Measurements from ENCODE around the gene TBXAS1. TPM values are rescaled to one million over a fixed set of nuclear protein-coding genes. Genes with fewer than 3 reads are reported as not detected.
"Not testable (repeated sequence)": the region's sequence is repeated elsewhere in the genome, so short reads cannot be mapped to it uniquely, and the experiment has no call there.

Gene TBXAS1
- total RNA-seq, 2 experiments from 2014 or later: 3.6 to 5.1 TPM

GRCh38 chr7:139843211-139843537 lies 14.1 kb downstream of the TBXAS1 start:
- H3K27ac Mint-ChIP-seq: peak overlapping the region; percentile 26
- H3K36me3 Mint-ChIP-seq (ENCODE audit: low read depth); H3K9me3 Mint-ChIP-seq (ENCODE audit: low read depth); H3K4me3 Mint-ChIP-seq; POLR2A ChIA-PET; DNase-seq; H3K4me1 Mint-ChIP-seq; ATAC-seq; intact Hi-C loops (cut with DNase I, micrococcal nuclease); CTCF ChIA-PET; H3K27me3 Mint-ChIP-seq: not testable (repeated sequence)

GRCh38 chr7:139844779-139845442 lies 15.8 kb downstream of the TBXAS1 start:
- ChIA-PET POLR2A (no interaction called here), CTCF (interaction anchor here (0.9 kb wide), 1 partner anchor 242 kb away, joined by 4 read pairs; no protein-coding TSS in a partner anchor)
- H3K36me3 Mint-ChIP-seq (ENCODE audit: low read depth): no peaks in the 10 kb centered on the region
- H3K27me3 Mint-ChIP-seq: no peaks in the 10 kb centered on the region
- no peak overlapping the region for H3K4me3 Mint-ChIP-seq
- peaks cover 4% of the 10 kb centered on the region for H3K4me1 Mint-ChIP-seq
- ATAC-seq (no peak), DNase-seq (no peak)
- H3K27ac Mint-ChIP-seq: no peak overlapping the region
- intact Hi-C loops (cut with DNase I, micrococcal nuclease): no loop called here
- no peaks in the 10 kb centered on the region for H3K9me3 Mint-ChIP-seq (ENCODE audit: low read depth)

- H3K4me1 Mint-ChIP-seq: peaks cover 4% of the 10 kb centered on the region
- ChIA-PET CTCF (interaction anchor here (0.9 kb wide), 1 partner anchor 243 kb away, joined by 4 read pairs; no protein-coding TSS in a partner anchor), POLR2A (no interaction called here)
- no peaks in the 10 kb centered on the region for H3K27me3 Mint-ChIP-seq
- no peak overlapping the region for H3K27ac Mint-ChIP-seq
- ATAC-seq: no peak
- H3K36me3 Mint-ChIP-seq (ENCODE audit: low read depth): no peaks in the 10 kb centered on the region
- no peaks in the 10 kb centered on the region for H3K9me3 Mint-ChIP-seq (ENCODE audit: low read depth)
- intact Hi-C loops (cut with DNase I, micrococcal nuclease): no loop called here
- DNase-seq: no peak
- no peak overlapping the region for H3K4me3 Mint-ChIP-seq
Measured at GRCh38 chr7:139845443-139845805, 16.4 kb downstream of the TBXAS1 start.

- CTCF ChIA-PET: interaction anchor here (0.9 kb wide), 1 partner anchor 244 kb away, joined by 4 read pairs; no protein-coding TSS in a partner anchor
Measured at GRCh38 chr7:139846297-139846696, 17.2 kb downstream of the TBXAS1 start.

GRCh38 chr7:139848274-139848673 lies 19.2 kb downstream of the TBXAS1 start:
- CTCF ChIA-PET: interaction anchor here (0.7 to 1.0 kb wide), 2 partner anchors 163 to 201 kb away, joined by 3 read pairs; no protein-coding TSS in a partner anchor

More at GRCh38 chr7:139846297-139846696, 17.2 kb downstream of the TBXAS1 start:
- Mint-ChIP-seq H3K9me3 (ENCODE audit: low read depth) (no peaks in the 10 kb centered on the region), H3K27ac (no peak overlapping the region), H3K4me3 (no peak overlapping the region), H3K4me1 (peaks cover 4% of the 10 kb centered on the region), H3K36me3 (ENCODE audit: low read depth) (no peaks in the 10 kb centered on the region), H3K27me3 (no peaks in the 10 kb centered on the region)
- POLR2A ChIA-PET: no interaction called here
- ATAC-seq: no peak
- intact Hi-C loops (cut with DNase I, micrococcal nuclease): no loop called here
- DNase-seq: no peak

GRCh38 chr7:139850906-139851305 lies 21.8 kb downstream of the TBXAS1 start:
- no peak for DNase-seq
- H3K27me3 Mint-ChIP-seq: no peaks in the 10 kb centered on the region
- ChIA-PET POLR2A (interaction anchor here (0.5 kb wide), 1 partner anchor 16 kb away, joined by 5 read pairs; no protein-coding TSS in a partner anchor), CTCF (interaction anchor here (0.6 kb wide), 1 partner anchor 258 kb away, joined by 3 read pairs; no protein-coding TSS in a partner anchor)
- no peaks in the 10 kb centered on the region for H3K36me3 Mint-ChIP-seq (ENCODE audit: low read depth)
- intact Hi-C loops (cut with DNase I, micrococcal nuclease): no loop called here
- no peak overlapping the region for H3K4me3 Mint-ChIP-seq
- ATAC-seq: no peak
- H3K27ac Mint-ChIP-seq: no peak overlapping the region
- peaks cover 22% of the 10 kb centered on the region for H3K4me1 Mint-ChIP-seq
- peaks cover under 1% of the 10 kb centered on the region for H3K9me3 Mint-ChIP-seq (ENCODE audit: low read depth)

More at GRCh38 chr7:139848274-139848673, 19.2 kb downstream of the TBXAS1 start:
- no peaks in the 10 kb centered on the region for H3K9me3 Mint-ChIP-seq (ENCODE audit: low read depth)
- H3K4me3 Mint-ChIP-seq: no peak overlapping the region
- no peaks in the 10 kb centered on the region for H3K27me3 Mint-ChIP-seq
- H3K36me3 Mint-ChIP-seq (ENCODE audit: low read depth): no peaks in the 10 kb centered on the region
- H3K27ac Mint-ChIP-seq: no peak overlapping the region
- H3K4me1 Mint-ChIP-seq: no peaks in the 10 kb centered on the region
- ATAC-seq (no peak), DNase-seq (no peak)
- POLR2A ChIA-PET: no interaction called here
- intact Hi-C loops (cut with DNase I, micrococcal nuclease): no loop called here

GRCh38 chr7:139851770-139852481 lies 22.9 kb downstream of the TBXAS1 start:
- Mint-ChIP-seq H3K27ac (no peak overlapping the region), H3K9me3 (ENCODE audit: low read depth) (peaks cover 2% of the 10 kb centered on the region), H3K27me3 (no peaks in the 10 kb centered on the region), H3K36me3 (ENCODE audit: low read depth) (no peaks in the 10 kb centered on the region), H3K4me1 (peaks cover 26% of the 10 kb centered on the region), H3K4me3 (no peak overlapping the region)
- intact Hi-C loops (cut with DNase I, micrococcal nuclease): no loop called here
- DNase-seq: no peak
- ChIA-PET CTCF (interaction anchor here (0.7 to 1.2 kb wide), 4 partner anchors 14 to 103 kb away, joined by 3 to 4 read pairs (median 3); no protein-coding TSS in a partner anchor), POLR2A (no interaction called here)
- ATAC-seq: no peak

GRCh38 chr7:139852482-139852845 lies 23.4 kb downstream of the TBXAS1 start:
- intact Hi-C loops (cut with DNase I, micrococcal nuclease): no loop called here
- ATAC-seq (no peak), DNase-seq (no peak)
- no peak overlapping the region for H3K4me3 Mint-ChIP-seq
- H3K9me3 Mint-ChIP-seq (ENCODE audit: low read depth): peaks cover 2% of the 10 kb centered on the region
- no peaks in the 10 kb centered on the region for H3K27me3 Mint-ChIP-seq
- no peaks in the 10 kb centered on the region for H3K36me3 Mint-ChIP-seq (ENCODE audit: low read depth)
- H3K4me1 Mint-ChIP-seq: peaks cover 26% of the 10 kb centered on the region
- no peak overlapping the region for H3K27ac Mint-ChIP-seq
- POLR2A ChIA-PET: no interaction called here
- CTCF ChIA-PET: interaction anchor here (1.2 kb wide), 2 partner anchors 14 to 102 kb away, joined by 3 to 4 read pairs; no protein-coding TSS in a partner anchor

- H3K4me1 Mint-ChIP-seq: peaks cover 26% of the 10 kb centered on the region
- peaks cover 2% of the 10 kb centered on the region for H3K9me3 Mint-ChIP-seq (ENCODE audit: low read depth)
- H3K27me3 Mint-ChIP-seq: no peaks in the 10 kb centered on the region
- no peak overlapping the region for H3K27ac Mint-ChIP-seq
- POLR2A ChIA-PET: no interaction called here
- no peak overlapping the region for H3K4me3 Mint-ChIP-seq
- CTCF ChIA-PET: interaction anchor here (1.2 kb wide), 1 partner anchor 12 kb away, joined by 3 read pairs; no protein-coding TSS in a partner anchor
- intact Hi-C loops (cut with DNase I, micrococcal nuclease): no loop called here
- DNase-seq (no peak), ATAC-seq (no peak)
- no peaks in the 10 kb centered on the region for H3K36me3 Mint-ChIP-seq (ENCODE audit: low read depth)
Measured at GRCh38 chr7:139853506-139854123, 24.6 kb downstream of the TBXAS1 start.

- Mint-ChIP-seq H3K4me3 (no peak overlapping the region), H3K4me1 (peaks cover 26% of the 10 kb centered on the region), H3K36me3 (ENCODE audit: low read depth) (no peaks in the 10 kb centered on the region), H3K27me3 (no peaks in the 10 kb centered on the region), H3K27ac (peak overlapping the region; percentile 14), H3K9me3 (ENCODE audit: low read depth) (peaks cover 2% of the 10 kb centered on the region)
- ATAC-seq (no peak), DNase-seq (no peak)
- CTCF ChIA-PET: no interaction called here
- POLR2A ChIA-PET: no interaction called here
- intact Hi-C loops (cut with DNase I, micrococcal nuclease): no loop called here
Measured at GRCh38 chr7:139854124-139854511, 25.1 kb downstream of the TBXAS1 start.

GRCh38 chr7:139854803-139855497 lies 25.9 kb downstream of the TBXAS1 start:
- Mint-ChIP-seq H3K36me3 (ENCODE audit: low read depth) (no peaks in the 10 kb centered on the region), H3K4me3 (no peak overlapping the region), H3K27me3 (no peaks in the 10 kb centered on the region), H3K4me1 (peaks cover 28% of the 10 kb centered on the region), H3K27ac (peak overlapping the region; percentile 69), H3K9me3 (ENCODE audit: low read depth) (peaks cover 2% of the 10 kb centered on the region)
- ATAC-seq (peak; percentile 63), DNase-seq (no peak)
- intact Hi-C loops (cut with DNase I, micrococcal nuclease): no loop called here
- POLR2A ChIA-PET: no interaction called here
- CTCF ChIA-PET: interaction anchor here (0.7 to 1.2 kb wide), 2 partner anchors 28 to 370 kb away, joined by 3 read pairs; no protein-coding TSS in a partner anchor

Data from activated CD4-positive, alpha-beta T cell treated with anti-CD3 and anti-CD28 coated beads for 36 hours (primary cell).